Fibroblast of lung (primary cell): ENCODE results near the gene OTUD7B. TPM values are rescaled to one million over a fixed set of nuclear protein-coding genes. Genes with fewer than 3 reads are reported as not detected.

Experiments
- DNase-seq, 2 donors: peaks; one replicate each; pipeline versions ENCODE4 v3.0.0 to v3.0.0-alpha.2; 2010; ENCODE audit warnings: low read depth in 2 of 2
- H2AFZ ChIP-seq: 2 replicates; pipeline ENCODE4 v1.5.1; 2012; ENCODE audit warnings: low read length, control low read depth, inconsistent platforms
- H3K27ac ChIP-seq: 2 replicates; pipeline ENCODE4 v1.5.1; 2011; ENCODE audit warnings: low read length, control low read depth; ENCODE audit not compliant: insufficient read depth
- H3K27me3 ChIP-seq: 2 replicates; pipeline ENCODE4 v1.5.1; 2011; ENCODE audit warnings: mild to moderate bottlenecking, low read length; ENCODE audit not compliant: control insufficient read depth, insufficient read depth
- H3K36me3 ChIP-seq: 2 replicates; pipeline ENCODE4 v1.5.1; 2011; ENCODE audit warnings: low read length; ENCODE audit not compliant: control insufficient read depth, insufficient read depth
- H3K4me1 ChIP-seq: 2 replicates; pipeline ENCODE4 v1.5.1; 2011; ENCODE audit warnings: low read length; ENCODE audit not compliant: control insufficient read depth, insufficient read depth; ENCODE audit errors: extremely low read depth
- H3K4me2 ChIP-seq: 2 replicates; pipeline ENCODE4 v1.5.1; 2011; ENCODE audit warnings: low read length, control low read depth; ENCODE audit not compliant: insufficient read depth; ENCODE audit errors: extremely low read depth
- H3K4me3 ChIP-seq, 4 experiments: fragments of 200-600 bp in 1 of 4; sonication (generic) in 1 of 4; replicated peaks in 1 of 4; 2 replicates each; pipeline ENCODE4 v1.5.1; 2011 to 2016; ENCODE audit warnings: low read length in 4 of 4, low read depth in 3 of 4, mild to moderate bottlenecking in 3 of 4, control low read depth in 2 of 4, inconsistent platforms in 1 of 4, mixed read lengths in 1 of 4; ENCODE audit not compliant: insufficient read depth in 1 of 4; ENCODE audit errors: control extremely low read depth in 1 of 4
- H3K79me2 ChIP-seq: 2 replicates; pipeline ENCODE4 v1.5.1; 2012; ENCODE audit warnings: mild to moderate bottlenecking, low read length, inconsistent platforms; ENCODE audit not compliant: control insufficient read depth, insufficient read depth
- H3K9ac ChIP-seq: 2 replicates; pipeline ENCODE4 v1.5.1; 2011; ENCODE audit warnings: mild to moderate bottlenecking, low read length, control low read depth; ENCODE audit not compliant: insufficient read depth
- H3K9me3 ChIP-seq: 2 replicates; pipeline ENCODE4 v1.5.1; 2012; ENCODE audit warnings: low read depth, low read length; ENCODE audit not compliant: control insufficient read depth, insufficient read depth
- H4K20me1 ChIP-seq: 2 replicates; pipeline ENCODE4 v1.5.1; 2011; ENCODE audit warnings: low read length; ENCODE audit not compliant: control insufficient read depth, insufficient read depth; ENCODE audit errors: extremely low read depth
- CTCF ChIP-seq, 2 donors: IDR thresholded peaks in 1 of 2; conservative IDR thresholded peaks in 1 of 2; 1 replicate in 1 of 2; 2 replicates in 1 of 2; pipeline ENCODE4 v1.5.1; 2011 to 2012; ENCODE audit warnings: low read length in 2 of 2, control low read depth in 1 of 2, inconsistent platforms in 1 of 2, low read depth in 1 of 2, mild to moderate bottlenecking in 1 of 2
- EZH2 ChIP-seq: IDR thresholded peaks from 2 replicates; pipeline ENCODE4 v1.5.1; 2012; ENCODE audit warnings: low read length, control low read depth, mild to moderate bottlenecking; ENCODE audit errors: missing control alignments
- polyA plus RNA-seq, 2 donors: library from polyadenylated mRNA; depleted of rRNA in 1 of 2; stranded (reverse) in 1 of 2; unstranded in 1 of 2; fragments of >200 nt; gene quantifications; 2 replicates each; pipeline ENCODE4 v1.2.1, GENCODE V29; 2011 to 2012; ENCODE audit warnings: missing spikeins in 1 of 2
- total RNA-seq: library from RNA; depleted of rRNA; stranded (reverse); fragments of >200 nt; gene quantifications from 2 replicates; pipeline ENCODE4 v1.2.1, GENCODE V29; 2014

The OTUD7B gene
- total and polyA plus RNA-seq, 2 donors (not counting 1 experiment from before 2014, with no cell fraction given), result 10.1 to 17.3 TPM

GRCh38 chr1:150049926-150050325 lies 39.4 kb upstream of the OTUD7B start:
- Histone ChIP-seq H3K9me3 (no peaks in the 10 kb centered on the region), H3K27me3 (no peaks in the 10 kb centered on the region), H3K4me3 (no peak overlapping the region), H3K79me2 (no peaks in the 10 kb centered on the region), H3K4me1 (peaks cover 4% of the 10 kb centered on the region), H3K9ac (no peak overlapping the region), H4K20me1 (no peaks in the 10 kb centered on the region), H3K27ac (no peak overlapping the region), H3K36me3 (no peaks in the 10 kb centered on the region), H2AFZ (no peak overlapping the region), H3K4me2 (no peak overlapping the region)
- TF ChIP-seq CTCF (conservative IDR thresholded peaks at IDR 0.05 in 1 of 2, IDR thresholded peaks at IDR 0.05 in 1 of 2; ENCODE audit: low read depth in 1 of 2, low read length in 2 of 2), result no peak
- DNase-seq, result no peak

GRCh38 chr1:150034336-150034735 lies 23.8 kb upstream of the OTUD7B start:
- no peak overlapping the region for H2AFZ ChIP-seq
- H3K4me3 ChIP-seq, result no peak overlapping the region
- H3K4me2 ChIP-seq, result no peak overlapping the region
- no peak overlapping the region for H3K27ac ChIP-seq
- DNase-seq, result no peak
- H3K27me3 ChIP-seq, result no peaks in the 10 kb centered on the region
- TF ChIP-seq CTCF (conservative IDR thresholded peaks at IDR 0.05 in 1 of 2, IDR thresholded peaks at IDR 0.05 in 1 of 2; ENCODE audit: low read depth in 1 of 2, low read length in 2 of 2) (no peak), EZH2 (no peak)
- H3K9me3 ChIP-seq, result no peaks in the 10 kb centered on the region
- no peaks in the 10 kb centered on the region for H3K36me3 ChIP-seq
- no peaks in the 10 kb centered on the region for H3K79me2 ChIP-seq
- no peaks in the 10 kb centered on the region for H4K20me1 ChIP-seq
- H3K9ac ChIP-seq, result no peak overlapping the region
- H3K4me1 ChIP-seq, result no peaks in the 10 kb centered on the region

GRCh38 chr1:150028322-150028721 lies 17.8 kb upstream of the OTUD7B start:
- Histone ChIP-seq H3K36me3 (no peaks in the 10 kb centered on the region), H2AFZ (no peak overlapping the region), H3K4me1 (no peaks in the 10 kb centered on the region), H3K79me2 (no peaks in the 10 kb centered on the region), H3K9ac (no peak overlapping the region), H3K27me3 (no peaks in the 10 kb centered on the region), H3K4me3 (no peak overlapping the region), H3K4me2 (no peak overlapping the region), H4K20me1 (no peaks in the 10 kb centered on the region), H3K9me3 (no peaks in the 10 kb centered on the region), H3K27ac (no peak overlapping the region)
- TF ChIP-seq CTCF (conservative IDR thresholded peaks at IDR 0.05 in 1 of 2, IDR thresholded peaks at IDR 0.05 in 1 of 2; ENCODE audit: low read depth in 1 of 2, low read length in 2 of 2) (no peak), EZH2 (no peak)
- no peak for DNase-seq
